CD14-positive monocyte (primary cell): ENCODE measurements around the gene TSSK1B. TPM values are rescaled to one million over a fixed set of nuclear protein-coding genes. Genes with fewer than 3 reads are reported as not detected.

ENCODE experiments used
- DNase-seq, 3 donors: peaks; one replicate each; pipeline ENCODE4 v3.0.0-alpha.2; 2011 to 2022
- H2AFZ ChIP-seq: 2 replicates; pipeline ENCODE4 v1.6.0; 2012; ENCODE audit warnings: mild to moderate bottlenecking, low read depth, low read length, inconsistent platforms; ENCODE audit not compliant: insufficient read depth, poor library complexity, severe bottlenecking
- H3K27ac ChIP-seq, 2 donors: 1 replicate in 1 of 2; 2 replicates in 1 of 2; pipeline ENCODE4 v1.5.1; 2012 to 2013; ENCODE audit warnings: low read length in 2 of 2, control low read depth in 1 of 2, inconsistent platforms in 1 of 2, low read depth in 1 of 2, mild to moderate bottlenecking in 1 of 2
- H3K27me3 ChIP-seq, 2 donors: one replicate each; pipeline versions ENCODE4 v1.6.0 to v1.6.1; 2011 to 2013; ENCODE audit warnings: low read length in 2 of 2; ENCODE audit not compliant: control insufficient read depth in 2 of 2, insufficient read depth in 2 of 2
- H3K36me3 ChIP-seq, 2 donors: replicated peaks in 1 of 2; 1 replicate in 1 of 2; 2 replicates in 1 of 2; pipeline versions ENCODE4 v1.5.1 to v1.6.1; 2012 to 2013; ENCODE audit warnings: low read length in 2 of 2, control low read depth in 1 of 2, inconsistent platforms in 1 of 2, mild to moderate bottlenecking in 1 of 2; ENCODE audit not compliant: insufficient read depth in 2 of 2, control insufficient read depth in 1 of 2
- H3K4me1 ChIP-seq, 2 donors: 1 replicate in 1 of 2; 2 replicates in 1 of 2; pipeline versions ENCODE4 v1.5.1 to v1.6.1; 2012 to 2013; ENCODE audit warnings: low read length in 2 of 2, control low read depth in 1 of 2, inconsistent platforms in 1 of 2, mild to moderate bottlenecking in 1 of 2, moderate library complexity in 1 of 2; ENCODE audit not compliant: insufficient read depth in 2 of 2, control insufficient read depth in 1 of 2
- H3K4me2 ChIP-seq: replicated peaks from 2 replicates; pipeline ENCODE3; 2012; ENCODE audit warnings: low read length, moderate library complexity, mild to moderate bottlenecking; ENCODE audit not compliant: poor library complexity, severe bottlenecking; ENCODE audit errors: extremely low read depth
- H3K4me3 ChIP-seq, 3 experiments: fragments of 200-600 bp in 1 of 3; sonication (generic) in 1 of 3; replicated peaks in 1 of 3; 1 replicate in 2 of 3; 2 replicates in 1 of 3; pipeline ENCODE4 v1.5.1; 2011 to 2013; ENCODE audit warnings: low read length in 3 of 3, mild to moderate bottlenecking in 3 of 3, control low read depth in 2 of 3, low read depth in 2 of 3, inconsistent platforms in 1 of 3, moderate library complexity in 1 of 3
- H3K79me2 ChIP-seq: 2 replicates; pipeline ENCODE4 v1.6.0; 2012; ENCODE audit warnings: mild to moderate bottlenecking, control low read depth, inconsistent platforms, low read length, moderate library complexity; ENCODE audit not compliant: insufficient read depth
- H3K9ac ChIP-seq: 2 replicates; pipeline ENCODE4 v1.6.0; 2017; ENCODE audit warnings: low read length, mild to moderate bottlenecking; ENCODE audit not compliant: insufficient read depth, poor library complexity, severe bottlenecking
- H3K9me3 ChIP-seq, 2 donors: replicated peaks in 1 of 2; 1 replicate in 1 of 2; 2 replicates in 1 of 2; pipeline versions ENCODE4 v1.5.1 to v1.6.1; 2012 to 2013; ENCODE audit warnings: low read length in 2 of 2, control low read depth in 1 of 2; ENCODE audit not compliant: control insufficient read depth in 1 of 2, insufficient read depth in 1 of 2
- H4K20me1 ChIP-seq: 2 replicates; pipeline ENCODE4 v1.6.0; 2012; ENCODE audit warnings: mild to moderate bottlenecking, low read length, control low read depth, moderate library complexity; ENCODE audit not compliant: insufficient read depth
- H3K27ac Mint-ChIP-seq, 7 donors: one replicate each; pipeline ENCODE4 v1.8.0; 2020; ENCODE audit warnings: mild to moderate bottlenecking in 7 of 7, mixed read lengths in 7 of 7, moderate library complexity in 6 of 7, inconsistent platforms in 2 of 7
- H3K27me3 Mint-ChIP-seq, 3 donors: one replicate each; pipeline ENCODE4 v1.8.0; 2021 to 2022; ENCODE audit warnings: low read depth in 3 of 3, mild to moderate bottlenecking in 3 of 3, mixed read lengths in 3 of 3, moderate library complexity in 3 of 3, inconsistent platforms in 1 of 3
- H3K36me3 Mint-ChIP-seq, 2 donors: one replicate each; pipeline ENCODE4 v1.8.0; 2020; ENCODE audit warnings: mixed read lengths in 2 of 2, inconsistent platforms in 1 of 2, mild to moderate bottlenecking in 1 of 2
- H3K4me1 Mint-ChIP-seq: one replicate; pipeline ENCODE4 v1.8.0; 2020; ENCODE audit warnings: mild to moderate bottlenecking, mixed read lengths
- H3K4me3 Mint-ChIP-seq, 2 donors: one replicate each; pipeline ENCODE4 v1.8.0; 2020; ENCODE audit warnings: mild to moderate bottlenecking in 2 of 2, mixed read lengths in 2 of 2, moderate library complexity in 1 of 2
- H3K9me3 Mint-ChIP-seq, 7 donors: one replicate each; pipeline ENCODE4 v1.8.0; 2020 to 2022; ENCODE audit warnings: mixed read lengths in 7 of 7, mild to moderate bottlenecking in 6 of 7, moderate library complexity in 6 of 7, inconsistent platforms in 2 of 7
- CTCF ChIP-seq: fragments of 200-600 bp; IDR thresholded peaks from one replicate; pipeline ENCODE4 v1.8.0; 2022; ENCODE audit warnings: antibody characterized with exemption, mild to moderate bottlenecking
- WGBS: methylation state at CpG from one replicate; pipeline ENCODE4 v1.1.5; 2013; ENCODE audit warnings: missing lambda C conversion rate; ENCODE audit not compliant: insufficient coverage; 5-methylcytosine and 5-hydroxymethylcytosine counted together
- intact Hi-C, 2 donors: fragments of 100-400 bp; cut with micrococcal nuclease; formaldehyde crosslinking; loops; one replicate each; pipeline versions ENCODE4 v1.15.0 to v1.15.1; 2023
- polyA plus RNA-seq, 3 donors: library from polyadenylated mRNA; depleted of rRNA in 1 of 3; unstranded in 2 of 3; stranded (reverse) in 1 of 3; fragments of 300-500 nt in 2 of 3; fragments of >200 nt in 1 of 3; fragmentation: Illumina TruSeq in 2 of 3; gene quantifications; 1 replicate in 2 of 3; 2 replicates in 1 of 3; pipeline ENCODE4 v1.2.3, GENCODE V29; 2012 to 2021

TSSK1B gene
- polyA plus RNA-seq, 3 donors: not detected

- Mint-ChIP-seq H3K4me3 (no peak overlapping the region), H3K36me3 (no peaks in the 10 kb centered on the region), H3K9me3 (peaks cover 0 to 2% (median 0%) of the 10 kb centered on the region in 7 donors), H3K27ac (no peak overlapping the region), H3K4me1 (no peaks in the 10 kb centered on the region), H3K27me3 (peaks cover 20 to 40% (median 24%) of the 10 kb centered on the region in 3 donors)
- no peaks in the 10 kb centered on the region for H3K79me2 ChIP-seq
- H3K9ac ChIP-seq: no peak overlapping the region
- no peak for DNase-seq
- WGBS: no CpG with 5 or more reads among the region's 1 CpG
- no peak overlapping the region for H3K4me2 ChIP-seq
- no peaks in the 10 kb centered on the region for H3K36me3 ChIP-seq
- peaks cover 33 to 44% of the 10 kb centered on the region in 2 donors for H3K27me3 ChIP-seq
- H2AFZ ChIP-seq: no peak overlapping the region
- H3K27ac ChIP-seq: no peak overlapping the region
- H4K20me1 ChIP-seq: no peaks in the 10 kb centered on the region
- H3K4me1 ChIP-seq: no peaks in the 10 kb centered on the region
- no peak overlapping the region for H3K4me3 ChIP-seq
- no peaks in the 10 kb centered on the region for H3K9me3 ChIP-seq
- intact Hi-C loops: no loop called here
- TF ChIP-seq CTCF: no peak
Observed at GRCh38 chr5:113390224-113390623, 44.6 kb downstream of the TSSK1B start.

- no peak overlapping the region for H3K4me3 ChIP-seq
- no peaks in the 10 kb centered on the region for H3K36me3 Mint-ChIP-seq
- no peaks in the 10 kb centered on the region for H3K36me3 ChIP-seq
- H3K9ac ChIP-seq: no peak overlapping the region
- no peak overlapping the region for H3K27ac ChIP-seq
- no peaks in the 10 kb centered on the region for H4K20me1 ChIP-seq
- peaks cover 31 to 42% of the 10 kb centered on the region in 2 donors for H3K27me3 ChIP-seq
- 93% methylated on average over 2 of the region's 4 CpGs for WGBS
- no peak for DNase-seq
- no peaks in the 10 kb centered on the region for H3K4me1 ChIP-seq
- H2AFZ ChIP-seq: no peak overlapping the region
- no peak for TF ChIP-seq CTCF
- H3K27me3 Mint-ChIP-seq: peaks cover 20 to 39% (median 27%) of the 10 kb centered on the region in 3 donors
- peaks cover 0 to 2% (median 0%) of the 10 kb centered on the region in 7 donors for H3K9me3 Mint-ChIP-seq
- H3K27ac Mint-ChIP-seq: peak overlapping the region in 1 of 7 donors; percentile 40
- peaks cover 4% of the 10 kb centered on the region for H3K4me1 Mint-ChIP-seq
- no peaks in the 10 kb centered on the region for H3K79me2 ChIP-seq
- intact Hi-C loops: loop anchor here in 1 of 2 donors (10.0 kb wide), 1 partner anchor 216 kb away; no protein-coding TSS in a partner anchor
- H3K4me3 Mint-ChIP-seq: no peak overlapping the region
- no peak overlapping the region for H3K4me2 ChIP-seq
- no peaks in the 10 kb centered on the region for H3K9me3 ChIP-seq
Observed at GRCh38 chr5:113389116-113389515, 45.7 kb downstream of the TSSK1B start.
